ENCODE data around the gene ZNF597.

- no peak for TF ChIP-seq CTCF (IDR thresholded peaks at IDR 0.05)
- TF ChIP-seq POLR2A (IDR thresholded peaks at IDR 0.05): no peak
These were observed 3.7 kb downstream of the ZNF597 start for GRCh38 chr16:3439637-3440036.
